H9 (cell line): ENCODE data around the gene TMEM154. TPM values are rescaled to one million over a fixed set of nuclear protein-coding genes. Genes with fewer than 3 reads are reported as not detected.

Experiments used
- DNase-seq: peaks from one replicate; pipeline ENCODE4 v3.0.0-alpha.2; 2017
- H2AFZ ChIP-seq: one replicate; pipeline ENCODE4 v1.6.1; 2013; ENCODE audit warnings: mild to moderate bottlenecking, low read length, control low read depth, moderate library complexity
- H2AK5ac ChIP-seq: 2 replicates; pipeline ENCODE4 v1.6.1; 2013; ENCODE audit warnings: low read length, control low read depth, mixed read lengths; ENCODE audit not compliant: insufficient read length
- H2BK120ac ChIP-seq: one replicate; pipeline ENCODE4 v1.6.1; 2013; ENCODE audit warnings: low read depth, mild to moderate bottlenecking, low read length, control low read depth, inconsistent platforms; ENCODE audit not compliant: poor library complexity, severe bottlenecking
- H2BK12ac ChIP-seq: 2 replicates; pipeline ENCODE4 v1.6.1; 2013; ENCODE audit warnings: low read length, control low read depth, mixed read lengths, low read depth; ENCODE audit not compliant: insufficient read length
- H2BK15ac ChIP-seq: 2 replicates; pipeline ENCODE4 v1.6.1; 2013; ENCODE audit warnings: low read depth, low read length, control low read depth
- H2BK20ac ChIP-seq: one replicate; pipeline ENCODE4 v1.6.1; 2013; ENCODE audit warnings: low read depth, mild to moderate bottlenecking, low read length, control low read depth, inconsistent platforms; ENCODE audit not compliant: poor library complexity, severe bottlenecking
- H2BK5ac ChIP-seq: 2 replicates; pipeline ENCODE4 v1.6.1; 2013; ENCODE audit warnings: low read length, control low read depth, mixed read lengths; ENCODE audit not compliant: insufficient read length
- H3K14ac ChIP-seq: 2 replicates; pipeline ENCODE4 v1.6.1; 2013; ENCODE audit warnings: low read length, control low read depth; ENCODE audit not compliant: insufficient read depth
- H3K18ac ChIP-seq: 2 replicates; pipeline ENCODE4 v1.6.1; 2013; ENCODE audit warnings: low read depth, mild to moderate bottlenecking, mixed read lengths, low read length, control low read depth; ENCODE audit not compliant: insufficient read length
- H3K23ac ChIP-seq: 2 replicates; pipeline ENCODE4 v1.6.1; 2013; ENCODE audit warnings: low read length, control low read depth, mixed read lengths, low read depth; ENCODE audit not compliant: insufficient read length
- H3K23me2 ChIP-seq: 2 replicates; pipeline ENCODE4 v1.6.1; 2013; ENCODE audit warnings: low read depth, mild to moderate bottlenecking, mixed read lengths, low read length, control low read depth; ENCODE audit not compliant: insufficient read length, poor library complexity, severe bottlenecking
- H3K27ac ChIP-seq: 2 replicates; pipeline ENCODE4 v1.5.1; 2013; ENCODE audit warnings: low read length, control low read depth, mixed read lengths, low read depth; ENCODE audit not compliant: insufficient read length
- H3K27me3 ChIP-seq: 2 replicates; pipeline ENCODE4 v1.6.1; 2013; ENCODE audit warnings: low read length, control low read depth, inconsistent platforms; ENCODE audit not compliant: insufficient read depth
- H3K4ac ChIP-seq: 2 replicates; pipeline ENCODE4 v1.6.1; 2013; ENCODE audit warnings: low read depth, mild to moderate bottlenecking, control low read depth, inconsistent platforms, low read length, moderate library complexity
- H3K4me1 ChIP-seq: 2 replicates; pipeline ENCODE4 v1.6.1; 2013; ENCODE audit warnings: low read length, control low read depth, inconsistent platforms; ENCODE audit not compliant: insufficient read depth
- H3K4me2 ChIP-seq: 2 replicates; pipeline ENCODE4 v1.6.1; 2013; ENCODE audit warnings: low read length, control low read depth, mixed read lengths; ENCODE audit not compliant: insufficient read length, insufficient read depth
- H3K56ac ChIP-seq: 2 replicates; pipeline ENCODE4 v1.6.1; 2013; ENCODE audit warnings: low read depth, mild to moderate bottlenecking, mixed read lengths, low read length, control low read depth; ENCODE audit not compliant: insufficient read length
- H3K79me1 ChIP-seq: 2 replicates; pipeline ENCODE4 v1.6.1; 2013; ENCODE audit warnings: low read depth, mild to moderate bottlenecking, moderate library complexity, low read length, control low read depth, inconsistent platforms; ENCODE audit not compliant: insufficient read depth, poor library complexity, severe bottlenecking
- H3K79me2 ChIP-seq: 2 replicates; pipeline ENCODE4 v1.6.1; 2013; ENCODE audit warnings: low read length, control low read depth, inconsistent platforms; ENCODE audit not compliant: insufficient read depth
- H3K9ac ChIP-seq: 2 replicates; pipeline ENCODE4 v1.6.1; 2013; ENCODE audit warnings: low read length, control low read depth, mixed read lengths; ENCODE audit not compliant: insufficient read length; ENCODE audit errors: extremely low read depth
- H3K9me3 ChIP-seq: one replicate; pipeline ENCODE4 v1.6.1; 2013; ENCODE audit warnings: low read depth, low read length, inconsistent platforms; ENCODE audit not compliant: control insufficient read depth
- H3T11ph ChIP-seq: one replicate; pipeline ENCODE4 v1.6.1; 2013; ENCODE audit warnings: mild to moderate bottlenecking, low read length, control low read depth, inconsistent platforms
- H4K20me1 ChIP-seq: one replicate; pipeline ENCODE4 v1.6.1; 2013; ENCODE audit not compliant: control insufficient read depth, insufficient read length, insufficient read depth
- H4K5ac ChIP-seq: 2 replicates; pipeline ENCODE4 v1.6.1; 2013; ENCODE audit warnings: low read depth, mild to moderate bottlenecking, mixed read lengths, low read length, control low read depth; ENCODE audit not compliant: insufficient read length
- H4K8ac ChIP-seq: replicated peaks from 2 replicates; pipeline ENCODE4 v1.6.1; 2013; ENCODE audit warnings: low read length, control low read depth, mixed read lengths, low read depth; ENCODE audit not compliant: insufficient read length
- H4K91ac ChIP-seq: 2 replicates; pipeline ENCODE4 v1.6.1; 2013; ENCODE audit warnings: low read depth, mild to moderate bottlenecking, moderate library complexity, mixed read lengths, low read length, control low read depth; ENCODE audit not compliant: insufficient read length
- H3K27ac Mint-ChIP-seq, 3 experiments: 2 replicates in 2 of 3; 3 replicates in 1 of 3; pipeline ENCODE4 v1.8.0; 2020 to 2021; ENCODE audit warnings: mixed read lengths in 3 of 3, mild to moderate bottlenecking in 1 of 3, moderate library complexity in 1 of 3
- H3K27me3 Mint-ChIP-seq: 2 replicates; pipeline ENCODE4 v1.8.0; 2021; ENCODE audit warnings: low read depth, mild to moderate bottlenecking, moderate library complexity, mixed read lengths
- H3K36me3 Mint-ChIP-seq, 3 experiments: 2 replicates in 2 of 3; 3 replicates in 1 of 3; pipeline ENCODE4 v1.8.0; 2020 to 2021; ENCODE audit warnings: low read depth in 3 of 3, mixed read lengths in 3 of 3; ENCODE audit not compliant: insufficient read depth in 1 of 3
- H3K4me1 Mint-ChIP-seq, 2 experiments: 2 replicates each; pipeline ENCODE4 v1.8.0; 2020; ENCODE audit warnings: mixed read lengths in 2 of 2
- H3K4me3 Mint-ChIP-seq, 2 experiments: 2 replicates in 1 of 2; 3 replicates in 1 of 2; pipeline ENCODE4 v1.8.0; 2020 to 2021; ENCODE audit warnings: mild to moderate bottlenecking in 2 of 2, mixed read lengths in 2 of 2, moderate library complexity in 1 of 2
- H3K9me3 Mint-ChIP-seq, 2 experiments: 2 replicates in 1 of 2; 3 replicates in 1 of 2; pipeline ENCODE4 v1.8.0; 2020; ENCODE audit warnings: mild to moderate bottlenecking in 2 of 2, mixed read lengths in 2 of 2, moderate library complexity in 1 of 2
- total RNA-seq: library from RNA; stranded (reverse); gene quantifications from 2 replicates; pipeline ENCODE4 v1.2.1, GENCODE V29; 2021
- TF ChIP-seq, protein P1 (sequence below): fragments of 200-600 bp; sonication (generic); conservative IDR thresholded peaks from 3 replicates; pipeline ENCODE4 v1.8.0; 2021; ENCODE audit warnings: antibody characterized with exemption, mild to moderate bottlenecking

The TMEM154 gene
- total RNA-seq, 1 experiment from 2014 or later: 1.7 TPM

GRCh38 chr4:152651473-152652060, 28.2 kb downstream of the TMEM154 start:
- no peaks in the 10 kb centered on the region for H3K27me3 Mint-ChIP-seq
- Histone ChIP-seq H4K5ac (no peak overlapping the region), H3K79me2 (no peaks in the 10 kb centered on the region), H3K4me2 (no peak overlapping the region), H2BK5ac (no peak overlapping the region), H3K9me3 (no peaks in the 10 kb centered on the region), H3K23ac (no peak overlapping the region), H2BK20ac (no peak overlapping the region), H4K91ac (no peak overlapping the region), H3K4ac (no peak overlapping the region), H4K20me1 (no peaks in the 10 kb centered on the region), H2BK15ac (no peak overlapping the region), H3K79me1 (no peaks in the 10 kb centered on the region), H2BK12ac (no peak overlapping the region), H3T11ph (no peak overlapping the region), H2AFZ (no peak overlapping the region), H2AK5ac (no peak overlapping the region), H3K27ac (no peak overlapping the region), H3K4me1 (no peaks in the 10 kb centered on the region; the same call in 1 of the 2 replicates), H3K9ac (no peak overlapping the region), H4K8ac (no peak overlapping the region), H3K23me2 (no peaks in the 10 kb centered on the region), H3K18ac (no peak overlapping the region), H2BK120ac (no peak overlapping the region), H3K56ac (no peak overlapping the region), H3K14ac (no peak overlapping the region), H3K27me3 (no peaks in the 10 kb centered on the region)
- H3K9me3 Mint-ChIP-seq: peaks cover under 1 to 4% of the 10 kb centered on the region in 2 experiments; a peak in 4 of 5 replicates
- H3K27ac Mint-ChIP-seq: no peak overlapping the region
- peaks cover 10 to 13% of the 10 kb centered on the region in 2 experiments for H3K4me1 Mint-ChIP-seq
- H3K4me3 Mint-ChIP-seq: no peak overlapping the region
- no peak for DNase-seq
- TF ChIP-seq, protein P1, sequence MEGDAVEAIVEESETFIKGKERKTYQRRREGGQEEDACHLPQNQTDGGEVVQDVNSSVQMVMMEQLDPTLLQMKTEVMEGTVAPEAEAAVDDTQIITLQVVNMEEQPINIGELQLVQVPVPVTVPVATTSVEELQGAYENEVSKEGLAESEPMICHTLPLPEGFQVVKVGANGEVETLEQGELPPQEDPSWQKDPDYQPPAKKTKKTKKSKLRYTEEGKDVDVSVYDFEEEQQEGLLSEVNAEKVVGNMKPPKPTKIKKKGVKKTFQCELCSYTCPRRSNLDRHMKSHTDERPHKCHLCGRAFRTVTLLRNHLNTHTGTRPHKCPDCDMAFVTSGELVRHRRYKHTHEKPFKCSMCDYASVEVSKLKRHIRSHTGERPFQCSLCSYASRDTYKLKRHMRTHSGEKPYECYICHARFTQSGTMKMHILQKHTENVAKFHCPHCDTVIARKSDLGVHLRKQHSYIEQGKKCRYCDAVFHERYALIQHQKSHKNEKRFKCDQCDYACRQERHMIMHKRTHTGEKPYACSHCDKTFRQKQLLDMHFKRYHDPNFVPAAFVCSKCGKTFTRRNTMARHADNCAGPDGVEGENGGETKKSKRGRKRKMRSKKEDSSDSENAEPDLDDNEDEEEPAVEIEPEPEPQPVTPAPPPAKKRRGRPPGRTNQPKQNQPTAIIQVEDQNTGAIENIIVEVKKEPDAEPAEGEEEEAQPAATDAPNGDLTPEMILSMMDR: no peak
- H3K36me3 Mint-ChIP-seq: peaks cover 0 to 4% (median 4%) of the 10 kb centered on the region in 3 experiments; a peak in 4 of 7 replicates
